K562 (cell line): ENCODE measurements around the gene GPR153. TPM values are rescaled to one million over a fixed set of nuclear protein-coding genes. Genes with fewer than 3 reads are reported as not detected.

Experiments
- BRCA1 ChIP-seq, 2 experiments: fragments of 450-650 bp in 1 of 2; sonication (generic) in 1 of 2; formaldehyde crosslinking in 1 of 2; IDR thresholded peaks; 2 replicates each; pipeline versions ENCODE4 v1.5.0 to v1.6.1; 2017 to 2020; ENCODE audit warnings: mild to moderate bottlenecking in 1 of 2, missing genetic modification reagents in 1 of 2
- CBFA2T3 ChIP-seq: fragments of 450-650 bp; IDR thresholded peaks from 2 replicates; pipeline ENCODE4 v1.6.1; 2017
- CC2D1A ChIP-seq: fragments of 450-650 bp; IDR thresholded peaks from 2 replicates; pipeline ENCODE4 v1.6.1; 2017; ENCODE audit warnings: mild to moderate bottlenecking
- CREB1 ChIP-seq, 2 experiments: sonication (generic) in 1 of 2; formaldehyde crosslinking in 1 of 2; IDR thresholded peaks; 2 replicates each; pipeline versions ENCODE4 v1.6.1 to v1.8.0; 2012 to 2022; ENCODE audit warnings: inconsistent platforms in 1 of 2, mild to moderate bottlenecking in 1 of 2, missing genetic modification reagents in 1 of 2, moderate library complexity in 1 of 2
- CREM ChIP-seq: IDR thresholded peaks from 2 replicates; pipeline ENCODE4 v1.6.1; 2014; ENCODE audit warnings: antibody characterized with exemption, low read depth
- DACH1 ChIP-seq: fragments of 450-650 bp; IDR thresholded peaks from 2 replicates; pipeline ENCODE4 v1.6.1; 2018; ENCODE audit not compliant: partially characterized antibody
- DNMT1 ChIP-seq: fragments of 450-650 bp; IDR thresholded peaks from 2 replicates; pipeline ENCODE4 v1.6.1; 2016; ENCODE audit warnings: antibody characterized with exemption, mild to moderate bottlenecking
- EHMT2 ChIP-seq: fragments of 450-650 bp; IDR thresholded peaks from 2 replicates; pipeline ENCODE4 v1.6.1; 2018; ENCODE audit warnings: antibody characterized with exemption
- EP400 ChIP-seq: fragments of 450-650 bp; IDR thresholded peaks from 2 replicates; pipeline ENCODE4 v1.6.1; 2017; ENCODE audit warnings: antibody characterized with exemption, mild to moderate bottlenecking, moderate library complexity
- HDGF ChIP-seq: fragments of 450-650 bp; IDR thresholded peaks from 2 replicates; pipeline ENCODE4 v1.6.1; 2016
- HMG20B ChIP-seq: fragments of 250-450 bp; sonication (Bioruptor Pico); IDR thresholded peaks from 2 replicates; pipeline ENCODE4 v1.5.0; 2021; ENCODE audit warnings: mild to moderate bottlenecking
- MAFG ChIP-seq: fragments of 450-650 bp; conservative IDR thresholded peaks from 2 replicates; pipeline ENCODE4 v1.6.1; 2016; ENCODE audit warnings: missing genetic modification characterization, missing compliant biosample characterization
- NCOA4 ChIP-seq: fragments of 450-650 bp; IDR thresholded peaks from 2 replicates; pipeline ENCODE4 v1.6.1; 2018; ENCODE audit warnings: mild to moderate bottlenecking; ENCODE audit not compliant: partially characterized antibody
- SIRT6 ChIP-seq: IDR thresholded peaks from one replicate; pipeline ENCODE4 v1.6.1; 2012; ENCODE audit warnings: low read depth, mild to moderate bottlenecking, control low read depth, inconsistent platforms, low read length, moderate library complexity
- TEAD1 ChIP-seq, 2 experiments: fragments of 450-650 bp in 1 of 2; sonication (generic) in 1 of 2; formaldehyde crosslinking; IDR thresholded peaks; 2 replicates each; pipeline versions ENCODE4 v1.4.0 to v1.8.0; 2020 to 2022; ENCODE audit warnings: mild to moderate bottlenecking in 2 of 2, missing genetic modification reagents in 1 of 2
- ZBTB7A ChIP-seq: IDR thresholded peaks from 2 replicates; pipeline ENCODE4 v1.6.1; 2011; ENCODE audit warnings: low read depth, mild to moderate bottlenecking, low read length, moderate library complexity, borderline replicate concordance; ENCODE audit not compliant: control insufficient read depth
- ZNF561 ChIP-seq: fragments of 450-650 bp; formaldehyde crosslinking; conservative IDR thresholded peaks from 2 replicates; pipeline ENCODE4 v1.4.0; 2020; ENCODE audit warnings: mild to moderate bottlenecking, moderate library complexity
- ZNF707 ChIP-seq: fragments of 250-450 bp; sonication (Bioruptor Pico); conservative IDR thresholded peaks from 2 replicates; pipeline ENCODE4 v1.8.0; 2022; ENCODE audit warnings: inconsistent platforms, mild to moderate bottlenecking, moderate library complexity
- ZZZ3 ChIP-seq: fragments of 450-650 bp; IDR thresholded peaks from 2 replicates; pipeline ENCODE4 v1.6.1; 2016; ENCODE audit warnings: antibody characterized with exemption, mild to moderate bottlenecking, moderate library complexity
- polyA plus RNA-seq, 8 experiments: library from polyadenylated mRNA; depleted of rRNA in 4 of 8; stranded (reverse) in 5 of 8; unstranded in 3 of 8; fragments of >200 nt; fragmentation: Nextera tagmentation in 2 of 8; fragmentation: Illumina TruSeq in 1 of 8; extraction: Ambion mirVana in 2 of 8; extraction: Trizol in 1 of 8; gene quantifications; 2 replicates each; pipeline versions ENCODE4 v1.2.1 to v1.2.3, GENCODE V29; 2011 to 2014; ENCODE audit warnings: inconsistent platforms in 1 of 8, missing spikeins in 1 of 8
- total RNA-seq, 7 experiments: library from RNA; depleted of rRNA in 6 of 7; stranded (reverse); fragments of >200 nt in 6 of 7; fragmentation: Illumina TruSeq in 2 of 7; extraction: Trizol in 2 of 7; gene quantifications; 2 replicates each; pipeline versions ENCODE4 v1.2.1 to v1.2.3, GENCODE V29; 2011 to 2021; ENCODE audit warnings: low replicate concordance in 1 of 7
- TF ChIP-seq, protein P1 (sequence below): sonication (generic); formaldehyde crosslinking; IDR thresholded peaks from 2 replicates; pipeline ENCODE4 v1.8.1; 2023; ENCODE audit warnings: mild to moderate bottlenecking, missing genetic modification reagents
- TF ChIP-seq, protein P2 (sequence below): fragments of 250-450 bp; sonication (Bioruptor Pico); IDR thresholded peaks from 2 replicates; pipeline ENCODE4 v1.4.0; 2020
- TF ChIP-seq, protein P3 (sequence below): sonication (generic); formaldehyde crosslinking; IDR thresholded peaks from 2 replicates; pipeline ENCODE4 v1.9.0; 2022; ENCODE audit warnings: mild to moderate bottlenecking, missing genetic modification reagents
- TF ChIP-seq, protein P4 (sequence below): fragments of 450-650 bp; IDR thresholded peaks from 2 replicates; pipeline ENCODE4 v1.7.1; 2018; ENCODE audit warnings: mild to moderate bottlenecking, low read depth; ENCODE audit not compliant: partially characterized antibody

Gene GPR153
- total and polyA plus RNA-seq, 9 of the 15 experiments (the other 6 are each of a cell fraction or from before 2014, with no cell fraction given) = 0.01 to 1.5 (median 0.51) TPM

DNA sequence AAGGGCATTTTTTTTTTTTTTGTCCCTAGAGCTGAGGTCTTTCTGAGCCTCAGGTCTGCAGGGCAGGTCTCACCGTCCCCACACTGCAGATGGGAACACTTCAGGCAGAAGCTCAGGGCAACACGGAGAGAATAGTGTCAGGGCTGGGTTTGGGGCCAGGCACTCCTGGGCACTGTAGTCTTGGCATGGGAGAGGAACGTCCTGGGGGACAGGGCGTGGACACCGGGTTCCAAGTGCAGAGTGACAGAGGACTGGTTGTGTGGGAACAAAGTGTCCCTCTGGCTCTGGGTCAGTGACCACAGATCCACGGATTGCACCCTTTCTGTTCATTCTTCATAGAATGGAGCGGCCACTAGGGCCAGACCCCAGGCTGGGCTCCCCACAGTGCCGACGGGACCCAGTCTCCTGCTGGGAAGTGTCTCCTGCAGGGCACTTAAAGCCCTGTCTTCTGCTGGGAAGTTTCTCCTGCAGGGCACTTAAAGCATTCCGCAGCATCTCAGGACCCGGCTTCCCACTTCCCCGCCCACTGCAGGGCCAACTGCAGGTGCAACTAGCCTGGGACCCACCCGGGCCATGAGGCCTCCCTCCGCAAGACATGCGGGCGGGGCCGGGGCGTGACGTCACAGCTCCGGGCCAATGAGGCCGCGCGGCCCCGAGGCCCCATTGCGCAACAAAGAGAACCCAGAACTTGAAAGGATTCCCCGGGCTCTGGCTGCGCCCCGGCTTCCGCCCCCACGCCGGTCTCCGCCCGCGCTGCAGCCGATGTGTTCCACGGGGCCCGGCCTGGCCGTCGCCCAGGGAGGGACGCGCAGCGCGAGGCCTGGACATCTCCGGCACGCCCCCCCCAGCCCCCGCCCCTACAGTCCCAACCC is 1.2 kb downstream of the GPR153 start (continued):
- TF ChIP-seq, protein P1, sequence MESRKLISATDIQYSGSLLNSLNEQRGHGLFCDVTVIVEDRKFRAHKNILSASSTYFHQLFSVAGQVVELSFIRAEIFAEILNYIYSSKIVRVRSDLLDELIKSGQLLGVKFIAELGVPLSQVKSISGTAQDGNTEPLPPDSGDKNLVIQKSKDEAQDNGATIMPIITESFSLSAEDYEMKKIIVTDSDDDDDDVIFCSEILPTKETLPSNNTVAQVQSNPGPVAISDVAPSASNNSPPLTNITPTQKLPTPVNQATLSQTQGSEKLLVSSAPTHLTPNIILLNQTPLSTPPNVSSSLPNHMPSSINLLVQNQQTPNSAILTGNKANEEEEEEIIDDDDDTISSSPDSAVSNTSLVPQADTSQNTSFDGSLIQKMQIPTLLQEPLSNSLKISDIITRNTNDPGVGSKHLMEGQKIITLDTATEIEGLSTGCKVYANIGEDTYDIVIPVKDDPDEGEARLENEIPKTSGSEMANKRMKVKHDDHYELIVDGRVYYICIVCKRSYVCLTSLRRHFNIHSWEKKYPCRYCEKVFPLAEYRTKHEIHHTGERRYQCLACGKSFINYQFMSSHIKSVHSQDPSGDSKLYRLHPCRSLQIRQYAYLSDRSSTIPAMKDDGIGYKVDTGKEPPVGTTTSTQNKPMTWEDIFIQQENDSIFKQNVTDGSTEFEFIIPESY (CRISPR knock-in tag) = no peak
- no peak for TF ChIP-seq ZNF561 (CRISPR knock-in tag)
- no peak for TF ChIP-seq CBFA2T3
- peak; percentile 75 for TF ChIP-seq DACH1
- TF ChIP-seq TEAD1 (CRISPR knock-in tag; IDR thresholded peaks at IDR 0.05) = no peak
- no peak for TF ChIP-seq ZZZ3
- TF ChIP-seq, protein P2, sequence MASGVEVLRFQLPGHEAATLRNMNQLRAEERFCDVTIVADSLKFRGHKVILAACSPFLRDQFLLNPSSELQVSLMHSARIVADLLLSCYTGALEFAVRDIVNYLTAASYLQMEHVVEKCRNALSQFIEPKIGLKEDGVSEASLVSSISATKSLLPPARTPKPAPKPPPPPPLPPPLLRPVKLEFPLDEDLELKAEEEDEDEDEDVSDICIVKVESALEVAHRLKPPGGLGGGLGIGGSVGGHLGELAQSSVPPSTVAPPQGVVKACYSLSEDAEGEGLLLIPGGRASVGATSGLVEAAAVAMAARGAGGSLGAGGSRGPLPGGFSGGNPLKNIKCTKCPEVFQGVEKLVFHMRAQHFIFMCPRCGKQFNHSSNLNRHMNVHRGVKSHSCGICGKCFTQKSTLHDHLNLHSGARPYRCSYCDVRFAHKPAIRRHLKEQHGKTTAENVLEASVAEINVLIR (CRISPR knock-in tag) = peak; percentile 89
- TF ChIP-seq NCOA4 = no peak
- TF ChIP-seq ZBTB7A = no peak
- TF ChIP-seq CC2D1A = no peak
- TF ChIP-seq CREM = peak; percentile 95
- TF ChIP-seq, protein P3, sequence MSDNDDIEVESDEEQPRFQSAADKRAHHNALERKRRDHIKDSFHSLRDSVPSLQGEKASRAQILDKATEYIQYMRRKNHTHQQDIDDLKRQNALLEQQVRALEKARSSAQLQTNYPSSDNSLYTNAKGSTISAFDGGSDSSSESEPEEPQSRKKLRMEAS = peak; percentile 73
- no peak for TF ChIP-seq SIRT6
- TF ChIP-seq, protein P4, sequence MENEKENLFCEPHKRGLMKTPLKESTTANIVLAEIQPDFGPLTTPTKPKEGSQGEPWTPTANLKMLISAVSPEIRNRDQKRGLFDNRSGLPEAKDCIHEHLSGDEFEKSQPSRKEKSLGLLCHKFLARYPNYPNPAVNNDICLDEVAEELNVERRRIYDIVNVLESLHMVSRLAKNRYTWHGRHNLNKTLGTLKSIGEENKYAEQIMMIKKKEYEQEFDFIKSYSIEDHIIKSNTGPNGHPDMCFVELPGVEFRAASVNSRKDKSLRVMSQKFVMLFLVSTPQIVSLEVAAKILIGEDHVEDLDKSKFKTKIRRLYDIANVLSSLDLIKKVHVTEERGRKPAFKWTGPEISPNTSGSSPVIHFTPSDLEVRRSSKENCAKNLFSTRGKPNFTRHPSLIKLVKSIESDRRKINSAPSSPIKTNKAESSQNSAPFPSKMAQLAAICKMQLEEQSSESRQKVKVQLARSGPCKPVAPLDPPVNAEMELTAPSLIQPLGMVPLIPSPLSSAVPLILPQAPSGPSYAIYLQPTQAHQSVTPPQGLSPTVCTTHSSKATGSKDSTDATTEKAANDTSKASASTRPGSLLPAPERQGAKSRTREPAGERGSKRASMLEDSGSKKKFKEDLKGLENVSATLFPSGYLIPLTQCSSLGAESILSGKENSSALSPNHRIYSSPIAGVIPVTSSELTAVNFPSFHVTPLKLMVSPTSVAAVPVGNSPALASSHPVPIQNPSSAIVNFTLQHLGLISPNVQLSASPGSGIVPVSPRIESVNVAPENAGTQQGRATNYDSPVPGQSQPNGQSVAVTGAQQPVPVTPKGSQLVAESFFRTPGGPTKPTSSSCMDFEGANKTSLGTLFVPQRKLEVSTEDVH = no peak
- no peak for TF ChIP-seq DNMT1
- no peak for TF ChIP-seq HDGF
- no peak for TF ChIP-seq ZNF707 (CRISPR knock-in tag)
- TF ChIP-seq EP400 = no peak
- TF ChIP-seq CREB1 (IDR thresholded peaks at IDR 0.05) = peak; percentile 88
- TF ChIP-seq CREB1 (CRISPR knock-in tag; IDR thresholded peaks at IDR 0.05) = peak; percentile 95
- TF ChIP-seq BRCA1 (IDR thresholded peaks at IDR 0.05) = no peak
- 0 out of 2 replicates have a peak, but pooled peaks have one; percentile 21 for TF ChIP-seq BRCA1 (CRISPR knock-in tag; IDR thresholded peaks at IDR 0.05)
- no peak for TF ChIP-seq HMG20B (CRISPR knock-in tag)
- TF ChIP-seq MAFG (tag) = no peak
- TF ChIP-seq EHMT2 = no peak
